GM12878 (cell line): ENCODE results near the gene RAB40B. TPM values are rescaled to one million over a fixed set of nuclear protein-coding genes. Genes with fewer than 3 reads are reported as not detected.

Experiments used
- CEBPB ChIP-seq, 2 experiments: fragments of 150-350 bp in 1 of 2; IDR thresholded peaks; 2 replicates each; pipeline ENCODE4 v1.6.1; 2012 to 2014; ENCODE audit warnings: low read depth in 2 of 2, low read length in 2 of 2, borderline replicate concordance in 1 of 2, inconsistent platforms in 1 of 2
- EP300 ChIP-seq, 2 experiments: fragments of 150-350 bp in 1 of 2; IDR thresholded peaks; 2 replicates each; pipeline ENCODE4 v1.6.1; 2011 to 2012; ENCODE audit warnings: low read depth in 2 of 2, low read length in 2 of 2, borderline replicate concordance in 1 of 2, improper control_type of control experiment in 1 of 2, inconsistent platforms in 1 of 2; ENCODE audit not compliant: control insufficient read depth in 1 of 2
- GABPA ChIP-seq: IDR thresholded peaks from 2 replicates; pipeline ENCODE4 v1.6.1; 2014; ENCODE audit warnings: antibody characterized with exemption, low read depth, mild to moderate bottlenecking, inconsistent platforms
- HDGF ChIP-seq: fragments of 450-650 bp; IDR thresholded peaks from 2 replicates; pipeline ENCODE4 v1.6.1; 2016; ENCODE audit warnings: antibody characterized with exemption
- IKZF2 ChIP-seq, 2 experiments: fragments of 450-650 bp; IDR thresholded peaks; 2 replicates each; pipeline ENCODE4 v1.6.1; 2017; ENCODE audit warnings: mild to moderate bottlenecking in 2 of 2, moderate library complexity in 2 of 2
- KAT2A ChIP-seq: conservative IDR thresholded peaks from 2 replicates; pipeline ENCODE4 v1.6.1; 2011; ENCODE audit warnings: low read depth, low read length; ENCODE audit not compliant: control insufficient read depth
- KDM1A ChIP-seq: fragments of 200-600 bp; sonication (generic); IDR thresholded peaks from 2 replicates; pipeline ENCODE4 v1.6.1; 2016; ENCODE audit warnings: borderline replicate concordance
- KLF5 ChIP-seq: fragments of 450-650 bp; IDR thresholded peaks from 2 replicates; pipeline ENCODE4 v1.6.1; 2014; ENCODE audit warnings: mild to moderate bottlenecking; ENCODE audit not compliant: partially characterized antibody
- MLLT1 ChIP-seq: fragments of 450-650 bp; IDR thresholded peaks from 2 replicates; pipeline ENCODE4 v1.6.1; 2016; ENCODE audit warnings: mild to moderate bottlenecking
- NR2F1 ChIP-seq: fragments of 450-650 bp; conservative IDR thresholded peaks from 2 replicates; pipeline ENCODE4 v1.6.1; 2017; ENCODE audit warnings: mild to moderate bottlenecking
- YBX1 ChIP-seq: fragments of 450-650 bp; IDR thresholded peaks from 2 replicates; pipeline ENCODE4 v1.6.1; 2016; ENCODE audit warnings: antibody characterized with exemption
- polyA plus RNA-seq, 11 experiments: library from polyadenylated mRNA; depleted of rRNA in 4 of 11; unstranded in 6 of 11; stranded (reverse) in 5 of 11; fragments of >200 nt; fragmentation: Nextera tagmentation in 4 of 11; fragmentation: Illumina TruSeq in 1 of 11; extraction: Ambion mirVana in 4 of 11; extraction: Trizol in 1 of 11; gene quantifications; 1 replicate in 1 of 11; 2 replicates in 10 of 11; pipeline versions ENCODE4 v1.2.1 to v1.2.3, GENCODE V29; 2011 to 2016; ENCODE audit warnings: inconsistent platforms in 2 of 11, missing spikeins in 2 of 11, low read depth in 1 of 11
- total RNA-seq, 4 experiments: library from RNA; depleted of rRNA in 3 of 4; stranded (reverse); fragments of >200 nt in 3 of 4; fragmentation: Illumina TruSeq in 1 of 4; extraction: Trizol in 1 of 4; gene quantifications; 2 replicates each; pipeline versions ENCODE4 v1.2.1 to v1.2.3, GENCODE V29; 2013 to 2021
- TF ChIP-seq, protein P1 (sequence below): fragments of 450-650 bp; IDR thresholded peaks from 2 replicates; pipeline ENCODE4 v1.6.1; 2017; ENCODE audit warnings: mild to moderate bottlenecking
- TF ChIP-seq, protein P2 (sequence below): IDR thresholded peaks from 2 replicates; pipeline ENCODE4 v1.6.1; 2011; ENCODE audit warnings: low read depth, mild to moderate bottlenecking, low read length, moderate library complexity, borderline replicate concordance; ENCODE audit errors: extremely low read depth
- TF ChIP-seq, protein P3 (sequence below): fragments of 450-650 bp; IDR thresholded peaks from 2 replicates; pipeline ENCODE4 v1.6.1; 2014; ENCODE audit warnings: mild to moderate bottlenecking

RAB40B gene
- total and polyA plus RNA-seq, 10 of the 15 experiments (the other 5 are each of a cell fraction or from before 2014, with no cell fraction given) = 0.06 to 2.8 (median 1.4) TPM

DNA sequence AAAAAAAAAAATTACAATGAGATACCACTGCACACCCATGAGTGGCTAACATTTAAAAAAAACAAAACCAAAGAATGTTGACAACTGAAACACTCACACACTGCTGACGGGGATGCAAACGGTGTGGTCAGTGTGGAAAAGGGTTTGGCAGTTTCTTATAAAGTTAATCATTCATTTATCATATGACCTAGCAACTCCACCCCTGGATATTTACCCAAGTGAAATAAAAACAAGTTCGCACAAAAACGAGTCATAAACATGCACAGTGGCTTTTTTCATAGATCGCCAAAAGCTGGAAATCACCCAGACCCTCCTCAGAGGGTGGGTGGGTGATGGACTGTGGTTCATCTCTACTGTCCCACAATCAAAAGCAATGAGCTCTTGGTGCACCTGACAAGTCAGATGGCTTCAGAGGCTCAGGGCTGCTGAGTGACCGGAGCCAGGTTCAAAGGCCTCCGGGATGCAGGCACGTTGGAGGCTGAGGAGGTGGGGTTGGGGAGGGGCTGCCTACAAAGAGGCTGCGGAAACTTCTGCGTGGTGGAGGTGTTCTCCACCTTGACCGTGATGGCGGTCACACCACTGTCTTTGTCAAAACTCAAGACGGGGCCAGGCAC lies 14.2 kb downstream of the RAB40B start (continued):
- TF ChIP-seq KAT2A (no peak), NR2F1 (no peak), KLF5 (no peak), GABPA (no peak), HDGF (no peak), KDM1A (no peak), IKZF2 (IDR thresholded peaks at IDR 0.05) (no peak; a peak in 1 of 4 replicates), CEBPB (IDR thresholded peaks at IDR 0.05; ENCODE audit: borderline replicate concordance in 1 of 2, low read depth in 2 of 2, low read length in 2 of 2) (no peak), YBX1 (no peak), MLLT1 (0 out of 2 replicates have a peak, but pooled peaks have one; percentile 48), EP300 (IDR thresholded peaks at IDR 0.05; ENCODE audit: borderline replicate concordance in 1 of 2, control insufficient read depth in 1 of 2, low read depth in 2 of 2, low read length in 2 of 2) (peak; percentile 29 to 79; a peak in 1 of 4 replicates)
- TF ChIP-seq, protein P1, sequence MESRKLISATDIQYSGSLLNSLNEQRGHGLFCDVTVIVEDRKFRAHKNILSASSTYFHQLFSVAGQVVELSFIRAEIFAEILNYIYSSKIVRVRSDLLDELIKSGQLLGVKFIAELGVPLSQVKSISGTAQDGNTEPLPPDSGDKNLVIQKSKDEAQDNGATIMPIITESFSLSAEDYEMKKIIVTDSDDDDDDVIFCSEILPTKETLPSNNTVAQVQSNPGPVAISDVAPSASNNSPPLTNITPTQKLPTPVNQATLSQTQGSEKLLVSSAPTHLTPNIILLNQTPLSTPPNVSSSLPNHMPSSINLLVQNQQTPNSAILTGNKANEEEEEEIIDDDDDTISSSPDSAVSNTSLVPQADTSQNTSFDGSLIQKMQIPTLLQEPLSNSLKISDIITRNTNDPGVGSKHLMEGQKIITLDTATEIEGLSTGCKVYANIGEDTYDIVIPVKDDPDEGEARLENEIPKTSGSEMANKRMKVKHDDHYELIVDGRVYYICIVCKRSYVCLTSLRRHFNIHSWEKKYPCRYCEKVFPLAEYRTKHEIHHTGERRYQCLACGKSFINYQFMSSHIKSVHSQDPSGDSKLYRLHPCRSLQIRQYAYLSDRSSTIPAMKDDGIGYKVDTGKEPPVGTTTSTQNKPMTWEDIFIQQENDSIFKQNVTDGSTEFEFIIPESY = no peak
- TF ChIP-seq, protein P2, sequence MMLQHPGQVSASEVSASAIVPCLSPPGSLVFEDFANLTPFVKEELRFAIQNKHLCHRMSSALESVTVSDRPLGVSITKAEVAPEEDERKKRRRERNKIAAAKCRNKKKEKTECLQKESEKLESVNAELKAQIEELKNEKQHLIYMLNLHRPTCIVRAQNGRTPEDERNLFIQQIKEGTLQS = no peak
- TF ChIP-seq, protein P3, sequence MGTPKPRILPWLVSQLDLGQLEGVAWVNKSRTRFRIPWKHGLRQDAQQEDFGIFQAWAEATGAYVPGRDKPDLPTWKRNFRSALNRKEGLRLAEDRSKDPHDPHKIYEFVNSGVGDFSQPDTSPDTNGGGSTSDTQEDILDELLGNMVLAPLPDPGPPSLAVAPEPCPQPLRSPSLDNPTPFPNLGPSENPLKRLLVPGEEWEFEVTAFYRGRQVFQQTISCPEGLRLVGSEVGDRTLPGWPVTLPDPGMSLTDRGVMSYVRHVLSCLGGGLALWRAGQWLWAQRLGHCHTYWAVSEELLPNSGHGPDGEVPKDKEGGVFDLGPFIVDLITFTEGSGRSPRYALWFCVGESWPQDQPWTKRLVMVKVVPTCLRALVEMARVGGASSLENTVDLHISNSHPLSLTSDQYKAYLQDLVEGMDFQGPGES = no peak
- TF ChIP-seq, all 136 proteins: peak for 12
